AG10803 (cell line): ENCODE data around the gene MYO9A.

Experiments used
- DNase-seq: peaks from one replicate; pipeline ENCODE4 v3.0.0; 2010; ENCODE audit warnings: low read depth
- H3K4me3 ChIP-seq: 2 replicates; pipeline ENCODE4 v1.5.1; 2011; ENCODE audit warnings: mild to moderate bottlenecking, low read length, control low read depth
- CTCF ChIP-seq: conservative IDR thresholded peaks from 2 replicates; pipeline ENCODE4 v1.5.1; 2011; ENCODE audit warnings: mild to moderate bottlenecking, low read length, control low read depth, inconsistent platforms

MYO9A gene

GRCh38 chr15:71830981-71831380 lies 287.0 kb downstream of the MYO9A start:
- DNase-seq, result no peak
- no peak overlapping the region for H3K4me3 ChIP-seq
- no peak for TF ChIP-seq CTCF

GRCh38 chr15:71826196-71826595 lies 291.8 kb downstream of the MYO9A start:
- H3K4me3 ChIP-seq, result no peak overlapping the region
- no peak for TF ChIP-seq CTCF
- no peak for DNase-seq

- no peak for DNase-seq
- no peak for TF ChIP-seq CTCF
Observed at GRCh38 chr15:71825021-71825730, 292.8 kb downstream of the MYO9A start.

GRCh38 chr15:71823801-71824200 lies 294.1 kb downstream of the MYO9A start:
- no peak for DNase-seq
- TF ChIP-seq CTCF, result no peak
- no peak overlapping the region for H3K4me3 ChIP-seq

More at GRCh38 chr15:71825021-71825730, 292.8 kb downstream of the MYO9A start:
- no peak overlapping the region for H3K4me3 ChIP-seq

GRCh38 chr15:71822890-71823630 lies 294.9 kb downstream of the MYO9A start:
- no peak for TF ChIP-seq CTCF
- DNase-seq, result no peak
- H3K4me3 ChIP-seq, result no peak overlapping the region

- TF ChIP-seq CTCF, result no peak
- H3K4me3 ChIP-seq, result no peak overlapping the region
- no peak for DNase-seq
Observed at GRCh38 chr15:71821547-71822129, 296.3 kb downstream of the MYO9A start.
